DLD1 (cell line): ENCODE data around the gene ACTR10.

Experiments used
- in situ Hi-C: cut with HindIII; loops from 2 replicates; pipeline ENCODE4 v1.10.0; 2017; ENCODE audit warnings: low sequenced_read_pairs

The ACTR10 gene

GRCh38 chr14:58278177-58278576, 78.2 kb downstream of the ACTR10 start:
- in situ Hi-C loops = no loop called here

GRCh38 chr14:58280954-58281787, 81.2 kb downstream of the ACTR10 start:
- in situ Hi-C loops = no loop called here

GRCh38 chr14:58281969-58282368, 82.0 kb downstream of the ACTR10 start:
- in situ Hi-C loops = no loop called here

- in situ Hi-C loops = no loop called here
Observed at GRCh38 chr14:58282925-58283593, 83.1 kb downstream of the ACTR10 start.

- in situ Hi-C loops = no loop called here
Observed at GRCh38 chr14:58283730-58284129, 83.8 kb downstream of the ACTR10 start.

- in situ Hi-C loops = no loop called here
Observed at GRCh38 chr14:58285132-58285531, 85.2 kb downstream of the ACTR10 start.
